Measurements from ENCODE around the gene TNFRSF1A. TPM values are rescaled to one million over a fixed set of nuclear protein-coding genes. Genes with fewer than 3 reads are reported as not detected.

Gene TNFRSF1A
- polyA plus RNA-seq, 2 of the 4 experiments (the other 2 are of a cell fraction), result 416 to 460 TPM

GRCh38 chr12:6336079-6336888, 5.6 kb downstream of the TNFRSF1A start:
- peak; percentile 76 for FAIRE-seq
- TF ChIP-seq CHD2 (IDR thresholded peaks at IDR 0.05; ENCODE audit: low read length, partially characterized antibody), result peak; percentile 7
- no peak for TF ChIP-seq KDM1A (IDR thresholded peaks at IDR 0.05; ENCODE audit: low read depth)
- TF ChIP-seq HMGXB4 (CRISPR knock-in tag; IDR thresholded peaks at IDR 0.05; ENCODE audit: borderline replicate concordance), result no peak
- no peak for TF ChIP-seq CBX8 (IDR thresholded peaks at IDR 0.05)
- no peak for TF ChIP-seq SREBF2 (IDR thresholded peaks at IDR 0.05)
- TF ChIP-seq TP53 (CRISPR knock-in tag; IDR thresholded peaks at IDR 0.05), result 0 out of 2 replicates have a peak, but pooled peaks have one; percentile 77
- no peak; the same call in 1 of the 2 replicates for TF ChIP-seq TFCP2L1 (CRISPR knock-in tag; IDR thresholded peaks at IDR 0.05)
- TF ChIP-seq RAD21 (conservative IDR thresholded peaks at IDR 0.05 in 1 of 2, IDR thresholded peaks at IDR 0.05 in 1 of 2), result peak; percentile 2 to 16; a peak in 1 of 5 replicates
- TF ChIP-seq ELK1 (IDR thresholded peaks at IDR 0.05; ENCODE audit: low read depth, low read length), result no peak
- no peak for TF ChIP-seq ZSCAN20 (CRISPR knock-in tag; IDR thresholded peaks at IDR 0.05)
- 0 out of 2 replicates have a peak, but pooled peaks have one; percentile 0 for TF ChIP-seq ATOH8 (CRISPR knock-in tag; IDR thresholded peaks at IDR 0.05; ENCODE audit: low read depth)
- TF ChIP-seq REST (IDR thresholded peaks at IDR 0.05), result no peak
- peak; percentile 86 for TF ChIP-seq USF2 (IDR thresholded peaks at IDR 0.05)
- no peak for TF ChIP-seq HDAC2 (IDR thresholded peaks at IDR 0.05)
- TF ChIP-seq ZC3H11A (IDR thresholded peaks at IDR 0.05), result no peak
- TF ChIP-seq PHF8 (IDR thresholded peaks at IDR 0.05; ENCODE audit: borderline replicate concordance, low read depth), result no peak
- TF ChIP-seq POLR2A (IDR thresholded peaks at IDR 0.05; ENCODE audit: low read length), result peak; percentile 85
- peak; percentile 76; the same call in 1 of the 2 replicates for TF ChIP-seq E2F6 (IDR thresholded peaks at IDR 0.05; ENCODE audit: borderline replicate concordance, low read depth)
- TF ChIP-seq NPAS2 (CRISPR knock-in tag; IDR thresholded peaks at IDR 0.05; ENCODE audit: borderline replicate concordance), result no peak
- peak in 1 of 2 experiments; percentile 33; a peak in 1 of 4 replicates for TF ChIP-seq CEBPB (IDR thresholded peaks at IDR 0.05)
- TF ChIP-seq EHF (CRISPR knock-in tag; IDR thresholded peaks at IDR 0.05), result no peak; the same call in 1 of the 2 replicates
- no peak for TF ChIP-seq KDM5A (IDR thresholded peaks at IDR 0.05)
- TF ChIP-seq EHMT2 (IDR thresholded peaks at IDR 0.05; ENCODE audit: low read depth), result no peak
- TF ChIP-seq JUNB (IDR thresholded peaks at IDR 0.05), result peak; percentile 75
- TF ChIP-seq HOXB13 (CRISPR knock-in tag; IDR thresholded peaks at IDR 0.05; ENCODE audit: low read depth), result peak; percentile 72; the same call in 1 of the 2 replicates
- peak; percentile 7 for TF ChIP-seq FOSB (CRISPR knock-in tag; IDR thresholded peaks at IDR 0.05)
- peak; percentile 40 to 77; a peak in 3 of 5 replicates for TF ChIP-seq EP300 (IDR thresholded peaks at IDR 0.05)
- peak; percentile 100 for TF ChIP-seq MAFK (IDR thresholded peaks at IDR 0.05; ENCODE audit: partially characterized antibody)

More at GRCh38 chr12:6336079-6336888, 5.6 kb downstream of the TNFRSF1A start:
- H3K27ac ChIP-seq, result peak overlapping the region; percentile 95 to 98
- peak overlapping the region; percentile 92 for H3K4me2 ChIP-seq
- peaks cover 73% of the 10 kb centered on the region for H3K4me1 ChIP-seq
- H3K9me3 ChIP-seq, result no peaks in the 10 kb centered on the region
- WGBS (ENCODE audit: missing lambda C conversion rate), result 1% methylated on average over 12 of the region's 12 CpGs
- peak overlapping the region; percentile 91 for H3K4me3 ChIP-seq
- DNase-seq (ENCODE audit: low read depth in 1 of 2, low spot score in 1 of 2) (peak; percentile 99), ATAC-seq (peak; percentile 73 to 80)
- CTCF ChIA-PET, result interaction anchor here (0.8 to 29.7 kb wide), 19 partner anchors 9 to 202 kb away, joined by 3 to 705 read pairs (median 6); partner anchors contain the start of genes LTBR, SCNN1A and VAMP1
- POLR2A ChIA-PET, result interaction anchor here (0.6 to 10.1 kb wide), 28 partner anchors 8 to 417 kb away, joined by 3 to 141 read pairs (median 6); partner anchors contain the start of genes GAPDH, LTBR, MRPL51 and SCNN1A
